GM12878 (cell line): ENCODE data around the gene KRTAP5-11.

Experiments
- CREB1 ChIP-seq: IDR thresholded peaks from 2 replicates; pipeline ENCODE4 v1.6.1; 2012; ENCODE audit warnings: low read depth, mild to moderate bottlenecking, inconsistent platforms
- EZH2 ChIP-seq: IDR thresholded peaks from 2 replicates; pipeline ENCODE4 v1.6.1; 2012; ENCODE audit warnings: low read depth, mild to moderate bottlenecking, control low read depth, inconsistent platforms, low read length, borderline replicate concordance; ENCODE audit not compliant: control insufficient read depth
- HDAC2 ChIP-seq: fragments of 200-600 bp; sonication (generic); IDR thresholded peaks from 2 replicates; pipeline ENCODE4 v1.6.1; 2017
- HDAC6 ChIP-seq: fragments of 200-600 bp; sonication (generic); IDR thresholded peaks from one replicate; pipeline ENCODE4 v1.8.0; 2017; ENCODE audit warnings: antibody characterized with exemption; ENCODE audit not compliant: unreplicated experiment
- POLR2A ChIP-seq: IDR thresholded peaks from 2 replicates; pipeline ENCODE4 v1.6.1; 2011; ENCODE audit warnings: low read depth, mild to moderate bottlenecking, low read length
- POLR2AphosphoS5 ChIP-seq: IDR thresholded peaks from 2 replicates; pipeline ENCODE4 v1.6.1; 2011; ENCODE audit warnings: mild to moderate bottlenecking, low read length, inconsistent platforms
- TARDBP ChIP-seq: IDR thresholded peaks from 2 replicates; pipeline ENCODE4 v1.6.1; 2016; ENCODE audit warnings: borderline replicate concordance
- TCF12 ChIP-seq: IDR thresholded peaks from 2 replicates; pipeline ENCODE4 v1.6.1; 2011; ENCODE audit warnings: low read depth, mild to moderate bottlenecking, low read length
- TCF7 ChIP-seq: IDR thresholded peaks from 2 replicates; pipeline ENCODE4 v1.6.1; 2014; ENCODE audit warnings: antibody characterized with exemption, borderline replicate concordance
- USF1 ChIP-seq: IDR thresholded peaks from 2 replicates; pipeline ENCODE4 v1.6.1; 2011; ENCODE audit warnings: borderline replicate concordance, low read depth, mild to moderate bottlenecking, moderate library complexity, mixed read lengths, low read length; ENCODE audit not compliant: insufficient read depth; ENCODE audit errors: extremely low read length
- TF ChIP-seq, protein P1 (sequence below): IDR thresholded peaks from 2 replicates; pipeline ENCODE4 v1.6.1; 2012; ENCODE audit warnings: low read depth, low read length, improper control_type of control experiment
- TF ChIP-seq, protein P2 (sequence below), 3 experiments: IDR thresholded peaks in 2 of 3; conservative IDR thresholded peaks in 1 of 3; 2 replicates each; pipeline ENCODE4 v1.5.1; 2011; ENCODE audit warnings: low read depth in 3 of 3, low read length in 3 of 3, mild to moderate bottlenecking in 3 of 3, control low read depth in 2 of 3, moderate library complexity in 2 of 3, inconsistent platforms in 1 of 3, mixed read lengths in 1 of 3; ENCODE audit not compliant: control insufficient read depth in 2 of 3, insufficient read depth in 1 of 3; ENCODE audit errors: extremely low read depth in 1 of 3

- no peak for TF ChIP-seq POLR2A
- TF ChIP-seq HDAC2 = no peak
- TF ChIP-seq CREB1 = no peak
- TF ChIP-seq POLR2AphosphoS5 = no peak
- no peak for TF ChIP-seq TCF7
- no peak for TF ChIP-seq TCF12
- TF ChIP-seq EZH2 = no peak
- TF ChIP-seq, protein P1, sequence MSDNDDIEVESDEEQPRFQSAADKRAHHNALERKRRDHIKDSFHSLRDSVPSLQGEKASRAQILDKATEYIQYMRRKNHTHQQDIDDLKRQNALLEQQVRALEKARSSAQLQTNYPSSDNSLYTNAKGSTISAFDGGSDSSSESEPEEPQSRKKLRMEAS = no peak
- TF ChIP-seq TARDBP = no peak
- TF ChIP-seq HDAC6 = no peak
- no peak for TF ChIP-seq USF1
- TF ChIP-seq, protein P2, sequence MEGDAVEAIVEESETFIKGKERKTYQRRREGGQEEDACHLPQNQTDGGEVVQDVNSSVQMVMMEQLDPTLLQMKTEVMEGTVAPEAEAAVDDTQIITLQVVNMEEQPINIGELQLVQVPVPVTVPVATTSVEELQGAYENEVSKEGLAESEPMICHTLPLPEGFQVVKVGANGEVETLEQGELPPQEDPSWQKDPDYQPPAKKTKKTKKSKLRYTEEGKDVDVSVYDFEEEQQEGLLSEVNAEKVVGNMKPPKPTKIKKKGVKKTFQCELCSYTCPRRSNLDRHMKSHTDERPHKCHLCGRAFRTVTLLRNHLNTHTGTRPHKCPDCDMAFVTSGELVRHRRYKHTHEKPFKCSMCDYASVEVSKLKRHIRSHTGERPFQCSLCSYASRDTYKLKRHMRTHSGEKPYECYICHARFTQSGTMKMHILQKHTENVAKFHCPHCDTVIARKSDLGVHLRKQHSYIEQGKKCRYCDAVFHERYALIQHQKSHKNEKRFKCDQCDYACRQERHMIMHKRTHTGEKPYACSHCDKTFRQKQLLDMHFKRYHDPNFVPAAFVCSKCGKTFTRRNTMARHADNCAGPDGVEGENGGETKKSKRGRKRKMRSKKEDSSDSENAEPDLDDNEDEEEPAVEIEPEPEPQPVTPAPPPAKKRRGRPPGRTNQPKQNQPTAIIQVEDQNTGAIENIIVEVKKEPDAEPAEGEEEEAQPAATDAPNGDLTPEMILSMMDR (IDR thresholded peaks at IDR 0.05 in 2 of 3, conservative IDR thresholded peaks at IDR 0.05 in 1 of 3; ENCODE audit: control insufficient read depth in 2 of 3, extremely low read depth in 1 of 3, insufficient read depth in 1 of 3, low read depth in 3 of 3, low read length in 3 of 3) = no peak
Observed at GRCh38 chr11:71558996-71559395, 23.7 kb downstream of the KRTAP5-11 start.
